ENCODE results near the gene CES2.

GRCh38 chr16:66894948-66895688, 40.2 kb upstream of the CES2 start:
- TF ChIP-seq CTCF (IDR thresholded peaks at IDR 0.05), result peak; percentile 65 to 95 (median 90)
- no peak for TF ChIP-seq POLR2A (IDR thresholded peaks at IDR 0.05)

All from thyroid gland (tissue), 4 donors.